Measurements from ENCODE around the gene ANKIB1.

Gene ANKIB1

GRCh38 chr7:92281031-92281430 is 35.3 kb downstream of the ANKIB1 start:
- DNase-seq (ENCODE audit: extremely low spot score): no peak
- ChIA-PET CTCF (no interaction called here), POLR2A (no interaction called here)
- no peak for TF ChIP-seq FOXM1 (IDR thresholded peaks at IDR 0.05; ENCODE audit: borderline replicate concordance)
- TF ChIP-seq PKNOX1 (IDR thresholded peaks at IDR 0.05): peak; percentile 82

DNA sequence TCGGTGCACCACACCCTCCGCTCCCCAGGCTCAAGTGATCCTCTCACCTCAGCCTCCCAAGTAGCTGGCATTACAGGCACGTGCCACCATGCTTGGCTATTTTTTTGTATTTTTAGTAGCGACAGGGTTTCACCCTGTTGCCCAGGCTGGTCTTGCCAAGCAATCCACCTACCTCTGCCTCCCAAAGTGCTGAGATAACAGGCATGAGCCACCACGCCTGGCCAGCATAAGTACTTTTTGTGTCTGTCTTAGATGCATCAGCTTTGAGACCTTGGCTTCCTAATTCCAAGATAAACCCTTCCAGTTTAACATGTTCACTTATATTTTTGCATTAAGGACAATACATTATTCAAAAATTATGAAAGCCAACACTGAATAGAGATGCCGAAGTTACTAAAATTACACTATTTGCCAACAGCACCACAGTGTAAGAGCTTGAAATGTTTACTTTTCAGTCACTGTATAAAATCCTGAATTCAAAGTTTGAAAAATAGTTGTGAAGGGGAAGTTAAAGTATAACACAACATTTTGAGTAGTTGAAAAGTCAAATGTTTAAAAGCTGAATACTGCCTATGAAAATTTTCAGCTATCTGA is 36.5 kb downstream of the ANKIB1 start:
- TF ChIP-seq L3MBTL2 (conservative IDR thresholded peaks at IDR 0.05) (no peak), NFRKB (IDR thresholded peaks at IDR 0.05) (no peak), SUZ12 (IDR thresholded peaks at IDR 0.05) (no peak), SP1 (IDR thresholded peaks at IDR 0.05) (no peak), HDGF (IDR thresholded peaks at IDR 0.05; ENCODE audit: borderline replicate concordance) (no peak), TARDBP (IDR thresholded peaks at IDR 0.05) (no peak), LEF1 (IDR thresholded peaks at IDR 0.05; ENCODE audit: borderline replicate concordance) (no peak)
- ChIA-PET CTCF (no interaction called here), POLR2A (interaction anchor here (1.4 kb wide), 1 partner anchor 37 kb away, joined by 4 read pairs; the partner anchor contains the start of genes ANKIB1 and KRIT1)
- no peak for DNase-seq (ENCODE audit: extremely low spot score)

DNA sequence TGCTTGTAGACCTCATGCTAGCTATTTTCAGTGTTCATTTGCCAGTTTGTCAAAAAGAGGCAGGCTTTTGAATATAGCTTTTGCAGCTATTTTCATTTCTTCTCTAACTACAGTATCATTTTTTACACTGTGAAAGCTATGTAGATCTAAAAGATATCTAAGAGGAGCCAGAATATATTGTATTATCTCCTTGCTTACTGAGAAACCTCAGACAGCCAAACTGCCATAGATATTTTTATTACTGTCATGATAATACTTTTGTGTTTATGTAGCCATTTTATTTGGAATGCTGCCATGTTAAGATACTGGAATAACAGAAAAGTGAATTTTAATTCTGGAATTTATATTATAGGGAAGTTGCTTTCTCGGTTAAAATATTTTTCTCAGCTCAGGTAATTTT is 37.2 kb downstream of the ANKIB1 start:
- TF ChIP-seq L3MBTL2 (conservative IDR thresholded peaks at IDR 0.05): no peak
- no peak for DNase-seq (ENCODE audit: extremely low spot score)
- CTCF ChIA-PET: no interaction called here
- POLR2A ChIA-PET: interaction anchor here (1.4 kb wide), 1 partner anchor 37 kb away, joined by 4 read pairs; the partner anchor contains the start of genes ANKIB1 and KRIT1

- DNase-seq (ENCODE audit: extremely low spot score): no peak
- TF ChIP-seq SUZ12 (IDR thresholded peaks at IDR 0.05) (no peak), FOXK2 (IDR thresholded peaks at IDR 0.05) (no peak)
- ChIA-PET POLR2A (no interaction called here), CTCF (interaction anchor here (0.8 kb wide), 1 partner anchor 11 kb away, joined by 3 read pairs; no protein-coding TSS in a partner anchor)
Measured at GRCh38 chr7:92289321-92289720, 43.5 kb downstream of the ANKIB1 start.

DNA sequence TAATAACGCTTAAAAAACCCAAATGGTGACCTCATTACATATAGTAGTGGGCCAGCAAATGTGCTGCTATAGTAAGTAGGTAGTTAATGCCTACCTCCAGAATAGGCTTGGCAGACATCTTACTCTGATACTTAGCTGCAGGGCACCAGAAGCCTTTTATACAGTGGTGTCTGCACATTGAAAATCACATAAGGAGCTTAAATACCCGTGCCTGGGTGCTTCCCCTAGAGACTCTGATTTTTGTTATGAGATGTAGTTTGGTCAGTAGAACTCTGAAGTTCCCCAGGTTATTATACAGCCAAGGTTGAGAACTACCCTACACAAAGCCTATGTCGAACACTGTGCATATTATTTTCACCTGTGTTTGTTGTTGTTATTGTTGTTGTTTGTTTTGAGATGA is 47.2 kb downstream of the ANKIB1 start:
- DNase-seq (ENCODE audit: extremely low spot score): no peak
- ChIA-PET CTCF (no interaction called here), POLR2A (no interaction called here)
- TF ChIP-seq ARNT (IDR thresholded peaks at IDR 0.05): no peak
- no peak for TF ChIP-seq L3MBTL2 (conservative IDR thresholded peaks at IDR 0.05)
- no peak for TF ChIP-seq NFRKB (IDR thresholded peaks at IDR 0.05)

GRCh38 chr7:92293896-92294590 is 48.3 kb downstream of the ANKIB1 start:
- ChIA-PET POLR2A (interaction anchor here (2.3 kb wide), 1 partner anchor 48 kb away, joined by 5 read pairs; the partner anchor contains the start of genes ANKIB1 and KRIT1), CTCF (no interaction called here)
- TF ChIP-seq LEF1 (IDR thresholded peaks at IDR 0.05; ENCODE audit: borderline replicate concordance): no peak
- DNase-seq (ENCODE audit: extremely low spot score): no peak

DNA sequence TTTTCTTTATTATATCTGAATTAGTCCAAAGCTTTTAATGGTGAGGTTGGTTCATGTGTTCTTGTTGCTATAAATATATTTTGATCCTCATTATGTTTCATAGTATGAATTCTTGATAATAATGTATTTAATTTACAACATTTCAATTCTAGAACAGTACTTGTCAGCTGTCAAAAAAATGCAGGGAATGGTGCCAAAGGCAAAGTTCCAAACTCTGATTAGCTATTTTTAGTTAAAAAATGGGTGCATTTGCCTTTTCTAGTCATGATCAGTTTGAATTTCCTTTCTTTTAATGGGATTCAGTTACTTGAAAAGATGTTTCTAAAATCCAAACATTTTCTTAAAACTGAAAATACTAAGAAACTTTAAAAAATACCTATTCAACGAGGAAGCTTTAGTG is 49.6 kb downstream of the ANKIB1 start:
- no peak for TF ChIP-seq FOXA1 (IDR thresholded peaks at IDR 0.05)
- TF ChIP-seq BHLHE40 (IDR thresholded peaks at IDR 0.05; ENCODE audit: borderline replicate concordance): no peak
- TF ChIP-seq LEF1 (IDR thresholded peaks at IDR 0.05; ENCODE audit: borderline replicate concordance): no peak
- TF ChIP-seq SUZ12 (IDR thresholded peaks at IDR 0.05): no peak
- TF ChIP-seq L3MBTL2 (conservative IDR thresholded peaks at IDR 0.05): no peak
- TF ChIP-seq TARDBP (IDR thresholded peaks at IDR 0.05): no peak
- TF ChIP-seq ELF4 (IDR thresholded peaks at IDR 0.05): no peak
- TF ChIP-seq CTBP1 (IDR thresholded peaks at IDR 0.05; ENCODE audit: borderline replicate concordance): no peak
- no peak for TF ChIP-seq PKNOX1 (IDR thresholded peaks at IDR 0.05)
- no peak for TF ChIP-seq FOXM1 (IDR thresholded peaks at IDR 0.05; ENCODE audit: borderline replicate concordance)
- no peak for TF ChIP-seq HDGF (IDR thresholded peaks at IDR 0.05; ENCODE audit: borderline replicate concordance)
- TF ChIP-seq NFRKB (IDR thresholded peaks at IDR 0.05): no peak
- no peak for TF ChIP-seq ARNT (IDR thresholded peaks at IDR 0.05)
- no peak for TF ChIP-seq FOXK2 (IDR thresholded peaks at IDR 0.05)
- no peak for TF ChIP-seq SP1 (IDR thresholded peaks at IDR 0.05)
- no peak for TF ChIP-seq ZNF384 (IDR thresholded peaks at IDR 0.05)
- CTCF ChIA-PET: interaction anchor here (0.6 to 1.5 kb wide), 5 partner anchors 50 to 179 kb away, joined by 3 to 6 read pairs (median 3); partner anchors contain the start of genes ANKIB1 and KRIT1
- POLR2A ChIA-PET: interaction anchor here (0.6 to 2.3 kb wide), 2 partner anchors 48 to 50 kb away, joined by 4 to 5 read pairs; partner anchors contain the start of genes ANKIB1 and KRIT1
- no peak for DNase-seq (ENCODE audit: extremely low spot score)

GRCh38 chr7:92296235-92296634 is 50.5 kb downstream of the ANKIB1 start:
- no peak for DNase-seq (ENCODE audit: extremely low spot score)
- ChIA-PET POLR2A (interaction anchor here (0.6 to 2.3 kb wide), 2 partner anchors 49 to 51 kb away, joined by 4 to 5 read pairs; partner anchors contain the start of genes ANKIB1 and KRIT1), CTCF (interaction anchor here (0.6 to 1.5 kb wide), 4 partner anchors 55 to 180 kb away, joined by 3 to 6 read pairs (median 4); no protein-coding TSS in a partner anchor)
- TF ChIP-seq FOXA1 (IDR thresholded peaks at IDR 0.05) (no peak), PKNOX1 (IDR thresholded peaks at IDR 0.05) (peak; percentile 65)

All from HEK293T (cell line).